Hepatocyte (in vitro differentiated cells): Measurements from ENCODE around the gene ZNF354C.

Source experiments
- CTCF ChIP-seq: fragments of 200-600 bp; sonication (generic); IDR thresholded peaks from 2 replicates; pipeline ENCODE4 v1.5.1; 2016; ENCODE audit warnings: antibody characterized with exemption, mild to moderate bottlenecking; ENCODE audit not compliant: poor library complexity
- EZH2 ChIP-seq: fragments of 200-600 bp; sonication (generic); IDR thresholded peaks from 2 replicates; pipeline ENCODE4 v1.6.1; 2016; ENCODE audit warnings: antibody characterized with exemption, mild to moderate bottlenecking, borderline replicate concordance
- EZH2phosphoT487 ChIP-seq: fragments of 200-600 bp; sonication (generic); IDR thresholded peaks from one replicate; pipeline ENCODE4 v1.6.1; 2018; ENCODE audit warnings: antibody characterized with exemption, mild to moderate bottlenecking, low read depth, moderate library complexity; ENCODE audit not compliant: unreplicated experiment, severe bottlenecking

GRCh38 chr5:179129607-179130071, 69.5 kb downstream of the ZNF354C start:
- TF ChIP-seq CTCF (no peak), EZH2phosphoT487 (no peak), EZH2 (no peak)
